BLaER1 treated with 17β-estradiol and CSF1 and Interleukin-3, amounts not matched to agents 10 nM and 100 nM (cell line): ENCODE results near the gene FOXP1.

ENCODE experiments used
- H3K27ac ChIP-seq, 11 experiments: shearing (Covaris generic); formaldehyde crosslinking; 2 replicates each; pipeline ENCODE4 v1.8.1; 2022
- H3K27me3 ChIP-seq, 11 experiments: shearing (Covaris generic); formaldehyde crosslinking; 2 replicates each; pipeline ENCODE4 v1.8.1; 2022
- H3K36me3 ChIP-seq, 11 experiments: shearing (Covaris generic); formaldehyde crosslinking; 2 replicates each; pipeline ENCODE4 v1.8.1; 2022
- H3K4me1 ChIP-seq, 10 experiments: shearing (Covaris generic); formaldehyde crosslinking; 2 replicates each; pipeline ENCODE4 v1.8.1; 2022
- H3K4me2 ChIP-seq, 11 experiments: shearing (Covaris generic); formaldehyde crosslinking; 2 replicates each; pipeline ENCODE4 v1.8.1; 2022
- H3K4me3 ChIP-seq, 10 experiments: shearing (Covaris generic); formaldehyde crosslinking; 2 replicates each; pipeline ENCODE4 v1.8.1; 2022
- H3K9ac ChIP-seq, 11 experiments: shearing (Covaris generic); formaldehyde crosslinking; 2 replicates each; pipeline ENCODE4 v1.8.1; 2022
- H3K9me3 ChIP-seq, 11 experiments: shearing (Covaris generic); formaldehyde crosslinking; replicated peaks in 1 of 11; 2 replicates each; pipeline ENCODE4 v1.8.1; 2022
- H4K20me1 ChIP-seq, 11 experiments: shearing (Covaris generic); formaldehyde crosslinking; 2 replicates each; pipeline ENCODE4 v1.8.1; 2022
- Cebpa-rat ChIP-seq, 11 experiments: shearing (Covaris generic); IDR thresholded peaks; 2 replicates each; pipeline ENCODE4 v1.8.1; 2022

The FOXP1 gene

GRCh38 chr3:71168121-71168721 is 415.3 kb downstream of the FOXP1 start:
- Histone ChIP-seq H3K9ac (no peak overlapping the region), H4K20me1 (no peaks in the 10 kb centered on the region), H3K27ac (no peak overlapping the region), H3K4me1 (peaks cover 0 to 7% (median 0%) of the 10 kb centered on the region in 10 experiments; a peak in 3 of 20 replicates), H3K9me3 (no peaks in the 10 kb centered on the region), H3K4me3 (no peak overlapping the region), H3K27me3 (no peaks in the 10 kb centered on the region), H3K4me2 (no peak overlapping the region), H3K36me3 (no peaks in the 10 kb centered on the region)
- TF ChIP-seq Cebpa-rat (IDR thresholded peaks at IDR 0.05) = 0 out of 22 replicates have a peak, but pooled peaks of 1 of the 11 experiments have one; percentile 29

GRCh38 chr3:71166339-71167240 is 416.9 kb downstream of the FOXP1 start:
- Histone ChIP-seq H3K27me3 (no peaks in the 10 kb centered on the region), H3K4me3 (no peak overlapping the region), H3K9ac (no peak overlapping the region), H3K27ac (no peak overlapping the region), H4K20me1 (no peaks in the 10 kb centered on the region), H3K4me2 (no peak overlapping the region), H3K9me3 (no peaks in the 10 kb centered on the region), H3K4me1 (no peaks in the 10 kb centered on the region; a peak in 1 of 20 replicates), H3K36me3 (no peaks in the 10 kb centered on the region)
- no peak for TF ChIP-seq Cebpa-rat (IDR thresholded peaks at IDR 0.05)

GRCh38 chr3:71164881-71165280 is 418.6 kb downstream of the FOXP1 start:
- Histone ChIP-seq H3K4me3 (no peak overlapping the region), H4K20me1 (no peaks in the 10 kb centered on the region), H3K9me3 (peaks cover 0 to 13% (median 0%) of the 10 kb centered on the region in 11 experiments; a peak in 5 of 22 replicates), H3K27ac (no peak overlapping the region), H3K4me2 (no peak overlapping the region), H3K27me3 (no peaks in the 10 kb centered on the region), H3K36me3 (no peaks in the 10 kb centered on the region), H3K4me1 (no peaks in the 10 kb centered on the region; a peak in 1 of 20 replicates), H3K9ac (no peak overlapping the region)
- TF ChIP-seq Cebpa-rat (IDR thresholded peaks at IDR 0.05) = no peak

- Histone ChIP-seq H3K27me3 (no peaks in the 10 kb centered on the region), H3K9me3 (peaks cover 0 to 14% (median 0%) of the 10 kb centered on the region in 11 experiments; a peak in 5 of 22 replicates), H4K20me1 (no peaks in the 10 kb centered on the region), H3K9ac (no peak overlapping the region), H3K4me2 (no peak overlapping the region), H3K4me3 (no peak overlapping the region), H3K36me3 (no peaks in the 10 kb centered on the region), H3K4me1 (no peaks in the 10 kb centered on the region; a peak in 1 of 20 replicates), H3K27ac (no peak overlapping the region)
- TF ChIP-seq Cebpa-rat (IDR thresholded peaks at IDR 0.05) = no peak
Measured at GRCh38 chr3:71163198-71163918, 420.2 kb downstream of the FOXP1 start.

- no peak for TF ChIP-seq Cebpa-rat (IDR thresholded peaks at IDR 0.05)
- Histone ChIP-seq H3K4me1 (no peaks in the 10 kb centered on the region; a peak in 1 of 20 replicates), H3K9me3 (peaks cover 0 to 14% (median 0%) of the 10 kb centered on the region in 11 experiments; a peak in 5 of 22 replicates), H4K20me1 (no peaks in the 10 kb centered on the region), H3K27ac (no peak overlapping the region), H3K36me3 (no peaks in the 10 kb centered on the region), H3K9ac (no peak overlapping the region), H3K4me3 (no peak overlapping the region), H3K27me3 (no peaks in the 10 kb centered on the region), H3K4me2 (no peak overlapping the region)
Measured at GRCh38 chr3:71162221-71162620, 421.3 kb downstream of the FOXP1 start.

- Histone ChIP-seq H3K36me3 (no peaks in the 10 kb centered on the region), H3K9ac (no peak overlapping the region), H3K4me1 (no peaks in the 10 kb centered on the region; a peak in 1 of 20 replicates), H3K27ac (no peak overlapping the region), H4K20me1 (no peaks in the 10 kb centered on the region), H3K9me3 (peaks cover 0 to 14% (median 0%) of the 10 kb centered on the region in 11 experiments; a peak in 5 of 22 replicates), H3K4me2 (no peak overlapping the region), H3K4me3 (no peak overlapping the region), H3K27me3 (no peaks in the 10 kb centered on the region)
- no peak for TF ChIP-seq Cebpa-rat (IDR thresholded peaks at IDR 0.05)
Measured at GRCh38 chr3:71160785-71161546, 422.6 kb downstream of the FOXP1 start.

GRCh38 chr3:71156062-71156665 is 427.4 kb downstream of the FOXP1 start:
- no peak for TF ChIP-seq Cebpa-rat (IDR thresholded peaks at IDR 0.05)
- Histone ChIP-seq H3K4me1 (no peaks in the 10 kb centered on the region; a peak in 1 of 20 replicates), H3K36me3 (no peaks in the 10 kb centered on the region), H3K9ac (no peak overlapping the region), H3K27ac (no peak overlapping the region), H3K4me2 (no peak overlapping the region), H4K20me1 (no peaks in the 10 kb centered on the region), H3K9me3 (peaks cover 0 to 11% (median 0%) of the 10 kb centered on the region in 11 experiments; a peak in 5 of 22 replicates), H3K4me3 (no peak overlapping the region), H3K27me3 (no peaks in the 10 kb centered on the region)

- H3K9me3 ChIP-seq = 0 out of 22 replicates have a peak, but pooled peaks cover 0 to under 1% (median 0%) of the 10 kb centered on the region in 11 experiments
- H4K20me1 ChIP-seq = no peaks in the 10 kb centered on the region
- H3K4me3 ChIP-seq = no peak overlapping the region
- H3K9ac ChIP-seq = no peak overlapping the region
- H3K4me2 ChIP-seq = no peak overlapping the region
- no peak overlapping the region for H3K27ac ChIP-seq
- TF ChIP-seq Cebpa-rat (IDR thresholded peaks at IDR 0.05) = no peak
- no peaks in the 10 kb centered on the region for H3K36me3 ChIP-seq
- no peaks in the 10 kb centered on the region for H3K4me1 ChIP-seq
- H3K27me3 ChIP-seq = no peaks in the 10 kb centered on the region
Measured at GRCh38 chr3:71154846-71155245, 428.7 kb downstream of the FOXP1 start.
